Measurements from ENCODE around the gene MYEOV. TPM values are rescaled to one million over a fixed set of nuclear protein-coding genes. Genes with fewer than 3 reads are reported as not detected.

Gene MYEOV
- total and polyA plus RNA-seq, 4 donors, result 0.79 to 0.90 TPM; not detected in 2

DNA sequence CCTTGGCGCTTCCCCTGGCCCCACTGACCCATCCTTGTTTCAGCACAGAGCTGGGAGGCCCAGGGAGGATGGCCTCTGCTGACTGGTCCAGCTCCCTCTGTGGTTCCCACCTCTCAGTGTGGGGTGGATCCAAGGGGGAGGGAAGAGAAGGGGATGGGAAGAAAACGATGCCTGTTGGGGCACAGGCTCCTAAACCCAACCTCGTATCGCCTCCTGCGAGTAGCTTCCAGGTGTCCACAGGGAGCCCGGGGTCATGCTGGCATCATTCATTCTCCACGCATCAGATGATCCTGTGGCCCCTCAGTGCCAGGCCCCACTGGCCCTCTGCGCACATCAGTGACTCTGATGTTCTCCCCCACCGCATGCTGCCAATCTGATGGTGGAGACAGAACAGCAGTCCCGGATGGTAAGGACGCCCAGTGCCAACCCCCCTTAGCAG lies 5.1 kb downstream of the MYEOV start:
- TF ChIP-seq JUND (IDR thresholded peaks at IDR 0.05), result no peak
- H3K27me3 ChIP-seq (ENCODE audit: control insufficient read depth in 4 of 4, insufficient read depth in 4 of 4, low read length in 3 of 4), result no peaks in the 10 kb centered on the region
- H3K27ac ChIP-seq (ENCODE audit: low read depth in 1 of 2, low read length in 2 of 2), result peak overlapping the region in 1 of 2 donors; percentile 67
- H3K9ac ChIP-seq (ENCODE audit: low read depth in 1 of 2, low read length in 2 of 2), result no peak overlapping the region
- DNase-seq (ENCODE audit: low spot score), result no peak
- no peak overlapping the region for H3K4me3 ChIP-seq (ENCODE audit: low read depth in 1 of 3, low read length in 3 of 3)
- 94% methylated on average over 11 of the region's 11 CpGs for WGBS
- no peaks in the 10 kb centered on the region for H3K36me3 ChIP-seq (ENCODE audit: control insufficient read depth in 4 of 4, insufficient read depth in 3 of 4, low read depth in 1 of 4, low read length in 3 of 4)
- H3K4me1 ChIP-seq (ENCODE audit: control insufficient read depth in 4 of 4, insufficient read depth in 4 of 4, low read length in 3 of 4), result peaks cover 6 to 19% (median 13%) of the 10 kb centered on the region in 4 donors
- no peaks in the 10 kb centered on the region for H3K9me3 ChIP-seq (ENCODE audit: control insufficient read depth in 4 of 4, low read length in 3 of 4)

DNA sequence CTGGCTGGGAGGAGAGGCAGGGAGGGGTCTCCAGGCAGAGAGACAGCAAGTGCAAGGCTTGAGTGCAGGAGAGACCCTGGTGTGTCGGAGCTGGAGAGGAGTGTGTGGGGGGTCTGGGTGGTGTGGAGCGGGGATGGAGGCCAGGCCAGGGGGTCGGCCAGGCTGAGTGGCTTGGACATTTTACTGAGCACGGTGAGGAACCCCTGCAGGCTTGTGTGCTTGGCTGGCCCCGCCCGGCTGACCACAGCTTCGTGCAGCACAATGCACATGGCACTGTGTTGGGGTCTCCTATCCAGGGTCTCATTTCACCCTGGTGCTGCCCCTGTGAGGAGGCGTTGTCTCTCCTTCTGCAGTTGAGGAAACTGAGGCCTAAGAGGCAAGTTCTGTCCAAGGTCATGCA lies 5.6 kb downstream of the MYEOV start:
- WGBS, result 96% methylated on average over 8 of the region's 8 CpGs
- Histone ChIP-seq H3K4me1 (ENCODE audit: control insufficient read depth in 4 of 4, insufficient read depth in 4 of 4, low read length in 3 of 4) (peaks cover 6 to 19% (median 13%) of the 10 kb centered on the region in 4 donors), H3K27ac (ENCODE audit: low read depth in 1 of 2, low read length in 2 of 2) (no peak overlapping the region)

More for the DNA sequence above, 5.6 kb downstream of the MYEOV start:
- Histone ChIP-seq H3K36me3 (ENCODE audit: control insufficient read depth in 4 of 4, insufficient read depth in 3 of 4, low read depth in 1 of 4, low read length in 3 of 4) (no peaks in the 10 kb centered on the region), H3K4me3 (ENCODE audit: low read depth in 1 of 3, low read length in 3 of 3) (no peak overlapping the region), H3K27me3 (ENCODE audit: control insufficient read depth in 4 of 4, insufficient read depth in 4 of 4, low read length in 3 of 4) (no peaks in the 10 kb centered on the region), H3K9me3 (ENCODE audit: control insufficient read depth in 4 of 4, low read length in 3 of 4) (no peaks in the 10 kb centered on the region), H3K9ac (ENCODE audit: low read depth in 1 of 2, low read length in 2 of 2) (no peak overlapping the region)
- TF ChIP-seq, protein P1, sequence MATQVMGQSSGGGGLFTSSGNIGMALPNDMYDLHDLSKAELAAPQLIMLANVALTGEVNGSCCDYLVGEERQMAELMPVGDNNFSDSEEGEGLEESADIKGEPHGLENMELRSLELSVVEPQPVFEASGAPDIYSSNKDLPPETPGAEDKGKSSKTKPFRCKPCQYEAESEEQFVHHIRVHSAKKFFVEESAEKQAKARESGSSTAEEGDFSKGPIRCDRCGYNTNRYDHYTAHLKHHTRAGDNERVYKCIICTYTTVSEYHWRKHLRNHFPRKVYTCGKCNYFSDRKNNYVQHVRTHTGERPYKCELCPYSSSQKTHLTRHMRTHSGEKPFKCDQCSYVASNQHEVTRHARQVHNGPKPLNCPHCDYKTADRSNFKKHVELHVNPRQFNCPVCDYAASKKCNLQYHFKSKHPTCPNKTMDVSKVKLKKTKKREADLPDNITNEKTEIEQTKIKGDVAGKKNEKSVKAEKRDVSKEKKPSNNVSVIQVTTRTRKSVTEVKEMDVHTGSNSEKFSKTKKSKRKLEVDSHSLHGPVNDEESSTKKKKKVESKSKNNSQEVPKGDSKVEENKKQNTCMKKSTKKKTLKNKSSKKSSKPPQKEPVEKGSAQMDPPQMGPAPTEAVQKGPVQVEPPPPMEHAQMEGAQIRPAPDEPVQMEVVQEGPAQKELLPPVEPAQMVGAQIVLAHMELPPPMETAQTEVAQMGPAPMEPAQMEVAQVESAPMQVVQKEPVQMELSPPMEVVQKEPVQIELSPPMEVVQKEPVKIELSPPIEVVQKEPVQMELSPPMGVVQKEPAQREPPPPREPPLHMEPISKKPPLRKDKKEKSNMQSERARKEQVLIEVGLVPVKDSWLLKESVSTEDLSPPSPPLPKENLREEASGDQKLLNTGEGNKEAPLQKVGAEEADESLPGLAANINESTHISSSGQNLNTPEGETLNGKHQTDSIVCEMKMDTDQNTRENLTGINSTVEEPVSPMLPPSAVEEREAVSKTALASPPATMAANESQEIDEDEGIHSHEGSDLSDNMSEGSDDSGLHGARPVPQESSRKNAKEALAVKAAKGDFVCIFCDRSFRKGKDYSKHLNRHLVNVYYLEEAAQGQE (IDR thresholded peaks at IDR 0.05), result no peak
- no peak for TF ChIP-seq FOXA2 (IDR thresholded peaks at IDR 0.05)
- TF ChIP-seq, protein P2, sequence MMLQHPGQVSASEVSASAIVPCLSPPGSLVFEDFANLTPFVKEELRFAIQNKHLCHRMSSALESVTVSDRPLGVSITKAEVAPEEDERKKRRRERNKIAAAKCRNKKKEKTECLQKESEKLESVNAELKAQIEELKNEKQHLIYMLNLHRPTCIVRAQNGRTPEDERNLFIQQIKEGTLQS (IDR thresholded peaks at IDR 0.05), result no peak
- no peak for TF ChIP-seq NR2F2 (IDR thresholded peaks at IDR 0.05)
- TF ChIP-seq HNF4A (conservative IDR thresholded peaks at IDR 0.05), result no peak
- TF ChIP-seq YY1 (IDR thresholded peaks at IDR 0.05), result no peak
- no peak for TF ChIP-seq GABPA (IDR thresholded peaks at IDR 0.05 in 1 of 2, conservative IDR thresholded peaks at IDR 0.05 in 1 of 2)
- TF ChIP-seq SP1 (IDR thresholded peaks at IDR 0.05), result no peak
- TF ChIP-seq, protein P3, sequence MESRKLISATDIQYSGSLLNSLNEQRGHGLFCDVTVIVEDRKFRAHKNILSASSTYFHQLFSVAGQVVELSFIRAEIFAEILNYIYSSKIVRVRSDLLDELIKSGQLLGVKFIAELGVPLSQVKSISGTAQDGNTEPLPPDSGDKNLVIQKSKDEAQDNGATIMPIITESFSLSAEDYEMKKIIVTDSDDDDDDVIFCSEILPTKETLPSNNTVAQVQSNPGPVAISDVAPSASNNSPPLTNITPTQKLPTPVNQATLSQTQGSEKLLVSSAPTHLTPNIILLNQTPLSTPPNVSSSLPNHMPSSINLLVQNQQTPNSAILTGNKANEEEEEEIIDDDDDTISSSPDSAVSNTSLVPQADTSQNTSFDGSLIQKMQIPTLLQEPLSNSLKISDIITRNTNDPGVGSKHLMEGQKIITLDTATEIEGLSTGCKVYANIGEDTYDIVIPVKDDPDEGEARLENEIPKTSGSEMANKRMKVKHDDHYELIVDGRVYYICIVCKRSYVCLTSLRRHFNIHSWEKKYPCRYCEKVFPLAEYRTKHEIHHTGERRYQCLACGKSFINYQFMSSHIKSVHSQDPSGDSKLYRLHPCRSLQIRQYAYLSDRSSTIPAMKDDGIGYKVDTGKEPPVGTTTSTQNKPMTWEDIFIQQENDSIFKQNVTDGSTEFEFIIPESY (IDR thresholded peaks at IDR 0.05), result no peak
- TF ChIP-seq FOXA1 (IDR thresholded peaks at IDR 0.05), result no peak
- no peak for TF ChIP-seq EGR1 (IDR thresholded peaks at IDR 0.05; ENCODE audit: low read depth in 2 of 2)
- DNase-seq (ENCODE audit: low spot score), result no peak
